Panc1 (cell line): Measurements from ENCODE around the gene CCDC159. TPM values are rescaled to one million over a fixed set of nuclear protein-coding genes. Genes with fewer than 3 reads are reported as not detected.

Experiments
- ATAC-seq: fragments of 200-7000 bp; cut with Tn5 transposase; 2 replicates; pipeline ENCODE4 v1.9.1; 2020; ENCODE audit warnings: mild to moderate bottlenecking, moderate library complexity
- BruUV-seq: library from RNA; stranded (reverse); fragments of 400-500 nt; replicated peaks from 2 replicates; lab custom pipeline; 2021; lab: Mats Ljungman, UMichigan
- CTCF ChIA-PET: fragments of 300-600 bp; sonication (Branson Sonifier 250); formaldehyde crosslinking; loops from one replicate; lab custom pipeline; 2022; ENCODE audit warnings: antibody characterized with exemption; lab: Charles Lee
- POLR2A ChIA-PET: fragments of 300-600 bp; sonication (Branson Sonifier 250); formaldehyde crosslinking; loops from one replicate; lab custom pipeline; 2022; ENCODE audit warnings: antibody characterized with exemption; lab: Charles Lee
- DNase-seq: peaks from one replicate; pipeline ENCODE4 v3.0.0-alpha.2; 2010; ENCODE audit warnings: low read depth, low spot score
- H3K27ac ChIP-seq: 2 replicates; pipeline ENCODE4 v1.5.1; 2011; ENCODE audit warnings: mild to moderate bottlenecking, low read length, inconsistent platforms
- H3K27me3 ChIP-seq: fragments of 200-500 bp; sonication (Bioruptor generic); 2 replicates; pipeline ENCODE4 v1.6.0; 2014; ENCODE audit warnings: low read length, inconsistent platforms; ENCODE audit not compliant: control insufficient read depth, insufficient read depth
- H3K36me3 ChIP-seq: fragments of 200-500 bp; sonication (Bioruptor generic); 2 replicates; pipeline ENCODE4 v1.5.1; 2014; ENCODE audit warnings: inconsistent platforms, mild to moderate bottlenecking, low read length, moderate library complexity; ENCODE audit not compliant: control insufficient read depth, insufficient read depth
- H3K4me1 ChIP-seq: 2 replicates; pipeline ENCODE4 v1.5.1; 2011; ENCODE audit warnings: inconsistent platforms, mild to moderate bottlenecking, low read length, moderate library complexity; ENCODE audit not compliant: control insufficient read depth, insufficient read depth
- H3K4me3 ChIP-seq, 2 experiments: 2 replicates each; pipeline ENCODE4 v1.5.1; 2011 to 2012; ENCODE audit warnings: low read depth in 2 of 2, low read length in 2 of 2, mild to moderate bottlenecking in 2 of 2, inconsistent platforms in 1 of 2, moderate library complexity in 1 of 2
- H3K9me3 ChIP-seq: fragments of 200-500 bp; sonication (Bioruptor generic); 2 replicates; pipeline ENCODE4 v1.5.1; 2014; ENCODE audit warnings: low read depth, mild to moderate bottlenecking, inconsistent platforms, low read length, moderate library complexity; ENCODE audit not compliant: control insufficient read depth, insufficient read depth
- POLR2AphosphoS5 ChIP-seq: IDR thresholded peaks from 2 replicates; pipeline ENCODE4 v1.6.1; 2012; ENCODE audit warnings: mild to moderate bottlenecking, low read depth, low read length, moderate library complexity
- SIN3A ChIP-seq: IDR thresholded peaks from 2 replicates; pipeline ENCODE4 v1.6.1; 2012; ENCODE audit warnings: low read depth, mild to moderate bottlenecking, low read length, moderate library complexity, borderline replicate concordance; ENCODE audit not compliant: insufficient read depth
- TCF7L2 ChIP-seq: IDR thresholded peaks from 2 replicates; pipeline ENCODE4 v1.6.1; 2011; ENCODE audit warnings: mild to moderate bottlenecking, low read depth, low read length, inconsistent platforms
- in situ Hi-C: cut with HindIII; loops from 2 replicates; pipeline ENCODE4 v1.10.0; 2016; ENCODE audit warnings: low sequenced_read_pairs, low pct_unique_long_range_greater_than_20kb
- intact Hi-C: fragments of 100-400 bp; cut with micrococcal nuclease; formaldehyde crosslinking; loops from one replicate; pipeline ENCODE4 v1.10.0; 2022; ENCODE audit not compliant: unreplicated experiment
- total RNA-seq: library from RNA; stranded (reverse); gene quantifications from one replicate; pipeline ENCODE4 v1.2.1, GENCODE V29; 2021; ENCODE audit not compliant: unreplicated experiment
- TF ChIP-seq, protein P1 (sequence below), 2 experiments: IDR thresholded peaks; 2 replicates each; pipeline ENCODE4 v1.6.1; 2011 to 2012; ENCODE audit warnings: low read depth in 2 of 2, control low read depth in 1 of 2, low read length in 1 of 2, mild to moderate bottlenecking in 1 of 2, moderate library complexity in 1 of 2; ENCODE audit not compliant: insufficient read depth in 1 of 2

The CCDC159 gene
- total RNA-seq, 1 experiment from 2014 or later: 46.6 TPM

DNA sequence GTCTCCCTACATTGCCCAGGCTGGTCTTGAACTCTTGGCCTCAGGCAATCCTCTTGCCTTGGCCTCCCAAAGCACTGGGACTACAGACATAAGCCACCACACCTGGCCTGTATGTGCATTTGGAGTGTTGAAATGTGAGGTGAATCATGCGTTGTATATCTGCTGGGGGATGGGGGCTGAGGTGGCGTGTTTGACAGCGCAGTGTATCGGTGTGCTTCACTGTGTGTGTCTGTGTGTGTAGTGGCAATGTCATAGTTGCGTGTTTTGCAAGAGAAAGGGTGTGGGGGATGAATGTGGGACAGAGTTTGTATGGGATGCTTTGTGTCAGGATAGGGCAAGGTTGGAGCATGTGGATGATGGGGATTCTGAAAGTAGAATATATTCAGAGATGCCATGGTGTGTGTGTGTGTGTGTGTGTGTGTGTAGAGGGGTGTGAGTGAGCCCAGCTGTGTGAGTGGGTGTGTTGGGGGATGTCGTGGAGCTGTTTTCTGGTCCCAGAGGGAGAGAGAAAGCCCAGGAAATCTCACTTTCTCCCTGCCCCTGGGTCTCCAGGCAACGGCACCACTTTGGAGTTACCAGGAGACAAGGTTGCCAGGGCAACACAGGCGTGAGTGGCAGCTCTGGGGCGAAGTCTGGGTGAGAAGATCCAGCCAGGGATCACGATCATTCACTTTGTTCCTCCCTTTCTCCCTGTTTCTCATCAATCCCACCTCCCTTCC, 27.0 kb downstream of the CCDC159 start:
- Histone ChIP-seq H3K27ac (peak overlapping the region; percentile 88; the same call in 1 of the 2 replicates), H3K4me1 (peaks cover 22% of the 10 kb centered on the region), H3K4me3 (peak overlapping the region in 1 of 2 experiments; percentile 68; a peak in 2 of 4 replicates), H3K9me3 (no peaks in the 10 kb centered on the region), H3K27me3 (no peaks in the 10 kb centered on the region), H3K36me3 (no peaks in the 10 kb centered on the region)
- TF ChIP-seq POLR2AphosphoS5 (no peak), TCF7L2 (no peak), SIN3A (no peak)
- TF ChIP-seq, protein P1, sequence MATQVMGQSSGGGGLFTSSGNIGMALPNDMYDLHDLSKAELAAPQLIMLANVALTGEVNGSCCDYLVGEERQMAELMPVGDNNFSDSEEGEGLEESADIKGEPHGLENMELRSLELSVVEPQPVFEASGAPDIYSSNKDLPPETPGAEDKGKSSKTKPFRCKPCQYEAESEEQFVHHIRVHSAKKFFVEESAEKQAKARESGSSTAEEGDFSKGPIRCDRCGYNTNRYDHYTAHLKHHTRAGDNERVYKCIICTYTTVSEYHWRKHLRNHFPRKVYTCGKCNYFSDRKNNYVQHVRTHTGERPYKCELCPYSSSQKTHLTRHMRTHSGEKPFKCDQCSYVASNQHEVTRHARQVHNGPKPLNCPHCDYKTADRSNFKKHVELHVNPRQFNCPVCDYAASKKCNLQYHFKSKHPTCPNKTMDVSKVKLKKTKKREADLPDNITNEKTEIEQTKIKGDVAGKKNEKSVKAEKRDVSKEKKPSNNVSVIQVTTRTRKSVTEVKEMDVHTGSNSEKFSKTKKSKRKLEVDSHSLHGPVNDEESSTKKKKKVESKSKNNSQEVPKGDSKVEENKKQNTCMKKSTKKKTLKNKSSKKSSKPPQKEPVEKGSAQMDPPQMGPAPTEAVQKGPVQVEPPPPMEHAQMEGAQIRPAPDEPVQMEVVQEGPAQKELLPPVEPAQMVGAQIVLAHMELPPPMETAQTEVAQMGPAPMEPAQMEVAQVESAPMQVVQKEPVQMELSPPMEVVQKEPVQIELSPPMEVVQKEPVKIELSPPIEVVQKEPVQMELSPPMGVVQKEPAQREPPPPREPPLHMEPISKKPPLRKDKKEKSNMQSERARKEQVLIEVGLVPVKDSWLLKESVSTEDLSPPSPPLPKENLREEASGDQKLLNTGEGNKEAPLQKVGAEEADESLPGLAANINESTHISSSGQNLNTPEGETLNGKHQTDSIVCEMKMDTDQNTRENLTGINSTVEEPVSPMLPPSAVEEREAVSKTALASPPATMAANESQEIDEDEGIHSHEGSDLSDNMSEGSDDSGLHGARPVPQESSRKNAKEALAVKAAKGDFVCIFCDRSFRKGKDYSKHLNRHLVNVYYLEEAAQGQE (IDR thresholded peaks at IDR 0.05; ENCODE audit: insufficient read depth in 1 of 2, low read depth in 2 of 2, low read length in 1 of 2): no peak
- CTCF ChIA-PET: no interaction called here
- BruUV-seq: no TSS peak
- DNase-seq: no peak
- intact Hi-C loops (no loop called here), in situ Hi-C loops (no loop called here)
- POLR2A ChIA-PET: no interaction called here
- ATAC-seq: no peak

DNA sequence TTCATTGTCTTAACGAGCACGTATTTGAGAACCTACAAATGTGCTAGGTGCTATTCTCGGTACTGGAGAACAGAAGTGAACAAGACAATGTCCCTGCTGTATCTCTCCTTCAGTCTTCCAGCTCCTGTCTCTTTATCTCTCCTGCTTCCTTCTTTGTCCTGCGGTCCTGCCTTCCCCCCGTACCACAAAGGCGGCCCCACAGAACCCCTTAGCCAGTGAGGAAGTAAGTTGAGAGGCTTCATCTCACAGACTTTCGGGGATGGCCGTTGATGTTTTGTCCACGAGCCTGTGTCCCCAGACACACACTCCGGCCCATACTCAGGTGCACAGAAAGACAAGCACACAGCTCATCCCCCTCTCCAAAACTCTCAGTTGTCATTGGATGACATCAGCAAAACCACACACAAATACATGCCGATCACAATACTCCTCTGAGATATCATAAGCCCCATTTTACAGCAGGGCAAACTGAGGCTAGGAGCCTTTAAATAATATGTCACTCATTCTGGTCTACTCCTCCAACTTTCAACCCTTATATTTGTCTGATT, 27.6 kb downstream of the CCDC159 start:
- Histone ChIP-seq H3K36me3 (no peaks in the 10 kb centered on the region), H3K4me3 (peak overlapping the region; percentile 62 to 68), H3K9me3 (no peaks in the 10 kb centered on the region), H3K27ac (peak overlapping the region; percentile 88), H3K27me3 (no peaks in the 10 kb centered on the region), H3K4me1 (peaks cover 28% of the 10 kb centered on the region)
- CTCF ChIA-PET: interaction anchor here (1.8 kb wide), 1 partner anchor 80 kb away, joined by 5 read pairs; no protein-coding TSS in a partner anchor
- no peak for ATAC-seq
- POLR2A ChIA-PET: interaction anchor here (1.4 kb wide), 1 partner anchor 29 kb away, joined by 8 read pairs; no protein-coding TSS in a partner anchor
- no TSS peak for BruUV-seq
- intact Hi-C loops (no loop called here), in situ Hi-C loops (no loop called here)
- DNase-seq: no peak
- TF ChIP-seq TCF7L2: no peak
- no peak for TF ChIP-seq POLR2AphosphoS5
- TF ChIP-seq, protein P1 (IDR thresholded peaks at IDR 0.05; ENCODE audit: insufficient read depth in 1 of 2, low read depth in 2 of 2, low read length in 1 of 2): no peak
- TF ChIP-seq SIN3A: no peak
